Measurements from ENCODE around the gene THRSP. TPM values are rescaled to one million over a fixed set of nuclear protein-coding genes. Genes with fewer than 3 reads are reported as not detected.

The THRSP gene
- total RNA-seq, 4 donors from 2014 or later: 24.8 to 228 (median 81.8) TPM

- no peak for TF ChIP-seq CTCF (IDR thresholded peaks at IDR 0.05; ENCODE audit: low read depth)
Measured at GRCh38 chr11:78099666-78100065, 36.0 kb downstream of the THRSP start.

- TF ChIP-seq CTCF (IDR thresholded peaks at IDR 0.05; ENCODE audit: low read depth): no peak
Measured at GRCh38 chr11:78100261-78100660, 36.6 kb downstream of the THRSP start.

GRCh38 chr11:78100676-78101472 lies 37.2 kb downstream of the THRSP start:
- no peak for TF ChIP-seq CTCF (IDR thresholded peaks at IDR 0.05; ENCODE audit: low read depth)

- no peak for TF ChIP-seq CTCF (IDR thresholded peaks at IDR 0.05; ENCODE audit: low read depth)
Measured at GRCh38 chr11:78109081-78110015, 45.7 kb downstream of the THRSP start.

- TF ChIP-seq CTCF (IDR thresholded peaks at IDR 0.05; ENCODE audit: low read depth): no peak
Measured at GRCh38 chr11:78110351-78110750, 46.7 kb downstream of the THRSP start.

- no peak for TF ChIP-seq CTCF (IDR thresholded peaks at IDR 0.05; ENCODE audit: low read depth)
Measured at GRCh38 chr11:78110830-78111229, 47.2 kb downstream of the THRSP start.

GRCh38 chr11:78111298-78111697 lies 47.6 kb downstream of the THRSP start:
- no peak for TF ChIP-seq CTCF (IDR thresholded peaks at IDR 0.05; ENCODE audit: low read depth)

Measured in subcutaneous adipose tissue (tissue), 4 donors.